ENCODE results near the gene DAPK1. TPM values are rescaled to one million over a fixed set of nuclear protein-coding genes. Genes with fewer than 3 reads are reported as not detected.
A peak's percentile ranks its signal among the peaks of the same experiment; 100 is the strongest.

Gene DAPK1
- total RNA-seq, 1 experiment from 2014 or later = 133 TPM

DNA sequence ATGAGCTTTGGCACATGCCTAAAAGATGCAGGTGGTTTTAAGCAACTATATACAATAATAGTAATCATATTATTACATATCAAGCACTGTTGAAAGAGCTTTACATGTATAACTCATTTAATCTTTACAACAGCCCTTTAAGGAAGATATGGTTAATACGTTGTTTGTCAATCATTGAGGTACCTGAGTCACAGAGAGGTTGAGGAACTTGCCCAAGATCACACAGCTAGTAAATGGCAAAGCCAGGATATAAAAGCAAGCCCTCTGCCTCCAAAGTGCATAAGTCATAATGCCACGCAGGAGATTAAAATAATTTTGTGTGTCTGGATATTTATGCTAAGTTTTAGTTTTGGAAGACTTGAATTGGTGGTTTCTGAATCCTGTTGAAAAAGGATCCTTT lies 90.2 kb downstream of the DAPK1 start:
- no peaks in the 10 kb centered on the region for H3K27me3 Mint-ChIP-seq (ENCODE audit: unreplicated experiment)

DNA sequence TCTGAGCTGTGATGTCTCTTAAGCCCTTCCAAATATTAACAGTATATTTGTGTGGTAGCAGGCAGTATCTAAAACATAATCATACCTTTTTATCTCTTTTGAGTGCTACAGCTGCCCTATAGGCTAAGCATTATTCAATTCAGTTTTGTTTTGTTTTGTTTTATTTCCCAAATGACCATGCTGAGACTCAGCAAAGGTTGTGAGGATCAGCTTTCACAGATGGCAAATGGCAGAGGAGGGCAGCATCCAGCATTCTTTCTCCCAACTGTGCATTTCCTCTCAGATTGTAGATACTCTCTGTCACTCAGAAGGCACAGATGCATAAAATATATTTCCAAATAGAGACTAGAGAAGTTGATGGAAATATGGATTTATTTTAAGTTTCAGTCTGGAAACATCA lies 90.7 kb downstream of the DAPK1 start:
- H3K36me3 Mint-ChIP-seq (ENCODE audit: insufficient read depth, unreplicated experiment) = peaks cover 13% of the 10 kb centered on the region
- no peaks in the 10 kb centered on the region for H3K9me3 Mint-ChIP-seq (ENCODE audit: low read depth, unreplicated experiment)
- H3K4me3 Mint-ChIP-seq (ENCODE audit: low read depth, unreplicated experiment) = no peak overlapping the region
- H3K27me3 Mint-ChIP-seq (ENCODE audit: unreplicated experiment) = no peaks in the 10 kb centered on the region
- no peak for DNase-seq
- H3K4me1 Mint-ChIP-seq (ENCODE audit: low read depth, unreplicated experiment) = peaks cover 19% of the 10 kb centered on the region
- no peak overlapping the region for H3K27ac Mint-ChIP-seq (ENCODE audit: unreplicated experiment)
- BruUV-seq (replicated peaks) = no TSS peak
- intact Hi-C loops (cut with micrococcal nuclease; ENCODE audit: unreplicated experiment) = no loop called here
- CTCF ChIA-PET = interaction anchor here (0.7 kb wide), 1 partner anchor 72 kb away, joined by 3 read pairs; no protein-coding TSS in a partner anchor
- TF ChIP-seq, protein P1, sequence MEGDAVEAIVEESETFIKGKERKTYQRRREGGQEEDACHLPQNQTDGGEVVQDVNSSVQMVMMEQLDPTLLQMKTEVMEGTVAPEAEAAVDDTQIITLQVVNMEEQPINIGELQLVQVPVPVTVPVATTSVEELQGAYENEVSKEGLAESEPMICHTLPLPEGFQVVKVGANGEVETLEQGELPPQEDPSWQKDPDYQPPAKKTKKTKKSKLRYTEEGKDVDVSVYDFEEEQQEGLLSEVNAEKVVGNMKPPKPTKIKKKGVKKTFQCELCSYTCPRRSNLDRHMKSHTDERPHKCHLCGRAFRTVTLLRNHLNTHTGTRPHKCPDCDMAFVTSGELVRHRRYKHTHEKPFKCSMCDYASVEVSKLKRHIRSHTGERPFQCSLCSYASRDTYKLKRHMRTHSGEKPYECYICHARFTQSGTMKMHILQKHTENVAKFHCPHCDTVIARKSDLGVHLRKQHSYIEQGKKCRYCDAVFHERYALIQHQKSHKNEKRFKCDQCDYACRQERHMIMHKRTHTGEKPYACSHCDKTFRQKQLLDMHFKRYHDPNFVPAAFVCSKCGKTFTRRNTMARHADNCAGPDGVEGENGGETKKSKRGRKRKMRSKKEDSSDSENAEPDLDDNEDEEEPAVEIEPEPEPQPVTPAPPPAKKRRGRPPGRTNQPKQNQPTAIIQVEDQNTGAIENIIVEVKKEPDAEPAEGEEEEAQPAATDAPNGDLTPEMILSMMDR (IDR thresholded peaks at IDR 0.05; ENCODE audit: unreplicated experiment) = no peak

More for the DNA sequence above, 90.2 kb downstream of the DAPK1 start:
- Mint-ChIP-seq H3K4me3 (ENCODE audit: low read depth, unreplicated experiment) (no peak overlapping the region), H3K4me1 (ENCODE audit: low read depth, unreplicated experiment) (peaks cover 16% of the 10 kb centered on the region), H3K36me3 (ENCODE audit: insufficient read depth, unreplicated experiment) (peaks cover 11% of the 10 kb centered on the region), H3K9me3 (ENCODE audit: low read depth, unreplicated experiment) (no peaks in the 10 kb centered on the region), H3K27ac (ENCODE audit: unreplicated experiment) (no peak overlapping the region)
- intact Hi-C loops (cut with micrococcal nuclease; ENCODE audit: unreplicated experiment) = no loop called here
- no TSS peak for BruUV-seq (replicated peaks)
- no peak for DNase-seq
- CTCF ChIA-PET = no interaction called here
- TF ChIP-seq, protein P1 (IDR thresholded peaks at IDR 0.05; ENCODE audit: unreplicated experiment) = no peak

DNA sequence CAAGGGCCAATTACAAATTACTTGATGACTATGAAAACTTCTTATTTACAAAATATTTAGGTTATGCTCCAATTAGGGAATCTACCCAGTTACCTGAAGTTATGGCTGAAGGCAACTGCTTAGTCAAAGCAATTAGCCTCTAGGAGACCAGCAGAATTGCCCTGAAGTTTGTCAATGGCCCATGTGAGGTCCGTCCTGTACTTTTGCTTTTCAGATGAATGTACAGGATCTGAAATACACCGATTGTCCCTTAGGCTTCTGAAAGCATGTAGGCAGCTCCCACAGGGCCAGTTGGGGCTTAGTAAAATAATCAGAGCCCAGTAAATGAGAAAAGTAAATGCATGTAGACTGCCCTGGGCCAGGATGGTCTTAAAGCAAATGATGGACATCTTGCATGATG lies 93.3 kb downstream of the DAPK1 start:
- no peak overlapping the region for H3K27ac Mint-ChIP-seq (ENCODE audit: unreplicated experiment)
- intact Hi-C loops (cut with micrococcal nuclease; ENCODE audit: unreplicated experiment) = no loop called here
- H3K4me3 Mint-ChIP-seq (ENCODE audit: low read depth, unreplicated experiment) = no peak overlapping the region
- no peak for DNase-seq
- no TSS peak for BruUV-seq (replicated peaks)
- H3K36me3 Mint-ChIP-seq (ENCODE audit: insufficient read depth, unreplicated experiment) = peaks cover 8% of the 10 kb centered on the region
- TF ChIP-seq, protein P1 (IDR thresholded peaks at IDR 0.05; ENCODE audit: unreplicated experiment) = no peak
- H3K27me3 Mint-ChIP-seq (ENCODE audit: unreplicated experiment) = no peaks in the 10 kb centered on the region
- H3K9me3 Mint-ChIP-seq (ENCODE audit: low read depth, unreplicated experiment) = no peaks in the 10 kb centered on the region
- CTCF ChIA-PET = no interaction called here
- peaks cover 33% of the 10 kb centered on the region for H3K4me1 Mint-ChIP-seq (ENCODE audit: low read depth, unreplicated experiment)

DNA sequence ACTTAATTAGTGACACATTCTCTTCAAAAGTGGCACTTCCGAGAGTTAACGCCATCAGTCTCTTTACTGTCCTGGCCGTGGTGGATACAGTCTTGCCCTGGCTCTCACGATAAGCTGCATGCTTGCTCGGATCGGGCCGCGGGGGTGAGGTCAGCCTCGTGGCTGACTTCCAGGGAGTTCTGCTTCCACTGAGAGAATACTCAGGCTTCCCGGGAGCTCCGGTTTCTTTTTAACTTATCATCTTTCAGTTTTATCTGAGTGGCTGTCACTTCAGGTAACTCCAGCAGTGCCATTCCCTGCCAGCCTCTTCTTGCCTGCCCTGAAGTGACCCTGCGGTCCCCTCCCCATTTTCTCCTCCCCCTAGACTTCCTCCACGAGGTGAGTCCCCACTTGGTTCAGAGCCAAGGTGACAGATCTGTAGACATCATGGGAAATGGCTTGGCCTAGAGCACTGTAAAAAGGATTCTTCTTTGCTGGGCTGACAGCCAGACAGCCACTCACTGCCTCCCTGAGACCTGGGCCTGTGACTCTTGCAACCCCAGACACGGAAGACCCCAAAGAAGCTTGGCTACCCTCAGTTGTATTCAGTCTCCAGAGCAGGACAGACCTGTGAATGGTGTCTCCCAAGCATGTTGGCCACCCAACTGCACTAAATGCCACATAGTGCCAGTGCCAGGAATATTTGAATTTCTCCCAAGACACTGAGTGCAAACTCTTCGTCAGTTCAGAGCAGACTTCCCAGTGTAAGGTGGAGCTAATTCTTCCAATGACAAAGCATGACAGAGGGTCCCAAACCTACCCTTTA lies 95.1 kb downstream of the DAPK1 start:
- CTCF ChIA-PET = no interaction called here
- intact Hi-C loops (cut with micrococcal nuclease; ENCODE audit: unreplicated experiment) = no loop called here
- no peak overlapping the region for H3K4me3 Mint-ChIP-seq (ENCODE audit: low read depth, unreplicated experiment)
- no TSS peak for BruUV-seq (replicated peaks)
- DNase-seq = peak; percentile 26
- no peaks in the 10 kb centered on the region for H3K9me3 Mint-ChIP-seq (ENCODE audit: low read depth, unreplicated experiment)
- H3K36me3 Mint-ChIP-seq (ENCODE audit: insufficient read depth, unreplicated experiment) = peaks cover 12% of the 10 kb centered on the region
- TF ChIP-seq, protein P1 (IDR thresholded peaks at IDR 0.05; ENCODE audit: unreplicated experiment) = no peak
- H3K27me3 Mint-ChIP-seq (ENCODE audit: unreplicated experiment) = no peaks in the 10 kb centered on the region
- H3K27ac Mint-ChIP-seq (ENCODE audit: unreplicated experiment) = peak overlapping the region; percentile 54
- peaks cover 49% of the 10 kb centered on the region for H3K4me1 Mint-ChIP-seq (ENCODE audit: low read depth, unreplicated experiment)

All from Calu3 (cell line).